ENCODE measurements around the gene NPC2. TPM values are rescaled to one million over a fixed set of nuclear protein-coding genes. Genes with fewer than 3 reads are reported as not detected.
A peak's percentile ranks its signal among the peaks of the same experiment; 100 is the strongest.

Gene NPC2
- polyA plus RNA-seq, 1 donor from 2014 or later = 46.8 TPM

- Histone ChIP-seq H3K27ac (ENCODE audit: low read length) (peak overlapping the region; percentile 68), H3K4me2 (ENCODE audit: low read length) (no peak overlapping the region), H3K4me3 (ENCODE audit: low read length) (peak overlapping the region; percentile 12), H3K9ac (ENCODE audit: low read length) (peak overlapping the region; percentile 52), H3K9me2 (ENCODE audit: insufficient read depth, low read length) (no peaks in the 10 kb centered on the region), H3K9me3 (ENCODE audit: low read length) (no peaks in the 10 kb centered on the region), H4K20me1 (ENCODE audit: insufficient read depth) (no peaks in the 10 kb centered on the region), H3K27me3 (ENCODE audit: insufficient read depth, low read depth, low read length) (no peaks in the 10 kb centered on the region), H3F3A (ENCODE audit: insufficient read depth, low read length, poor library complexity, severe bottlenecking) (no peaks in the 10 kb centered on the region), H3K79me2 (replicated peaks; ENCODE audit: insufficient read depth, low read length) (no peaks in the 10 kb centered on the region), H3K36me3 (ENCODE audit: insufficient read depth, low read length) (no peaks in the 10 kb centered on the region), H2AFZ (ENCODE audit: low read depth, low read length) (peak overlapping the region; percentile 33)
- TF ChIP-seq POLR2AphosphoS5 (IDR thresholded peaks at IDR 0.05) (peak; percentile 43), TAF1 (IDR thresholded peaks at IDR 0.05; ENCODE audit: low read depth) (no peak), CTCF (IDR thresholded peaks at IDR 0.05; ENCODE audit: poor library complexity, severe bottlenecking) (no peak), EZH2 (IDR thresholded peaks at IDR 0.05; ENCODE audit: borderline replicate concordance, insufficient read depth, low read length, poor library complexity, severe bottlenecking) (no peak), REST (IDR thresholded peaks at IDR 0.05; ENCODE audit: borderline replicate concordance) (no peak), MXI1 (conservative IDR thresholded peaks at IDR 0.05; ENCODE audit: poor library complexity, severe bottlenecking) (no peak), SMC3 (conservative IDR thresholded peaks at IDR 0.05; ENCODE audit: poor library complexity) (no peak), RAD21 (conservative IDR thresholded peaks at IDR 0.05) (no peak), EP300 (conservative IDR thresholded peaks at IDR 0.05; ENCODE audit: poor library complexity, severe bottlenecking) (peak; percentile 52)
These were observed 7.5 kb upstream of the NPC2 start for GRCh38 chr14:74500417-74501134.

- Histone ChIP-seq H3K9ac (ENCODE audit: low read length) (no peak overlapping the region), H4K20me1 (ENCODE audit: insufficient read depth) (no peaks in the 10 kb centered on the region), H3K9me2 (ENCODE audit: insufficient read depth, low read length) (no peaks in the 10 kb centered on the region), H3F3A (ENCODE audit: insufficient read depth, low read length, poor library complexity, severe bottlenecking) (no peaks in the 10 kb centered on the region), H3K9me3 (ENCODE audit: low read length) (no peaks in the 10 kb centered on the region), H3K27ac (ENCODE audit: low read length) (no peak overlapping the region), H2AFZ (ENCODE audit: low read depth, low read length) (no peak overlapping the region), H3K79me2 (replicated peaks; ENCODE audit: insufficient read depth, low read length) (peaks cover 14% of the 10 kb centered on the region), H3K36me3 (ENCODE audit: insufficient read depth, low read length) (no peaks in the 10 kb centered on the region), H3K27me3 (ENCODE audit: insufficient read depth, low read depth, low read length) (peaks cover 17% of the 10 kb centered on the region), H3K4me3 (ENCODE audit: low read length) (peak overlapping the region; percentile 92), H3K4me2 (ENCODE audit: low read length) (no peak overlapping the region)
- no peak for TF ChIP-seq EZH2 (IDR thresholded peaks at IDR 0.05; ENCODE audit: borderline replicate concordance, insufficient read depth, low read length, poor library complexity, severe bottlenecking)
- TF ChIP-seq CTCF (IDR thresholded peaks at IDR 0.05; ENCODE audit: poor library complexity, severe bottlenecking) = no peak
- TF ChIP-seq MXI1 (conservative IDR thresholded peaks at IDR 0.05; ENCODE audit: poor library complexity, severe bottlenecking) = no peak
- TF ChIP-seq SMC3 (conservative IDR thresholded peaks at IDR 0.05; ENCODE audit: poor library complexity) = no peak
- no peak for TF ChIP-seq EP300 (conservative IDR thresholded peaks at IDR 0.05; ENCODE audit: poor library complexity, severe bottlenecking)
- TF ChIP-seq POLR2AphosphoS5 (IDR thresholded peaks at IDR 0.05) = no peak
- no peak for TF ChIP-seq RAD21 (conservative IDR thresholded peaks at IDR 0.05)
- no peak for TF ChIP-seq TAF1 (IDR thresholded peaks at IDR 0.05; ENCODE audit: low read depth)
- TF ChIP-seq REST (IDR thresholded peaks at IDR 0.05; ENCODE audit: borderline replicate concordance) = no peak
These were observed 2.3 kb upstream of the NPC2 start for GRCh38 chr14:74495356-74495755.

Measured in neural cell (in vitro differentiated cells).